Progenitor cell of endocrine pancreas (in vitro differentiated cells): Measurements from ENCODE around the gene AKAP1. TPM values are rescaled to one million over a fixed set of nuclear protein-coding genes. Genes with fewer than 3 reads are reported as not detected.
A peak's percentile ranks its signal among the peaks of the same experiment; 100 is the strongest.

Experiments
- DNase-seq: peaks from one replicate; pipeline ENCODE4 v3.0.0; 2021; ENCODE audit warnings: low spot score; ENCODE audit not compliant: unreplicated experiment
- H3K27ac Mint-ChIP-seq: 2 replicates; pipeline ENCODE4 v1.8.0; 2021; ENCODE audit warnings: mild to moderate bottlenecking, moderate library complexity, mixed read lengths
- H3K27me3 Mint-ChIP-seq: 2 replicates; pipeline ENCODE4 v1.8.0; 2021; ENCODE audit warnings: mixed read lengths
- H3K36me3 Mint-ChIP-seq: 2 replicates; pipeline ENCODE4 v1.8.0; 2022; ENCODE audit warnings: mixed read lengths; ENCODE audit not compliant: insufficient read depth
- H3K4me1 Mint-ChIP-seq: 2 replicates; pipeline ENCODE4 v1.8.0; 2021; ENCODE audit warnings: low read depth, mixed read lengths
- H3K4me3 Mint-ChIP-seq: 2 replicates; pipeline ENCODE4 v1.8.0; 2021; ENCODE audit warnings: low read depth, mild to moderate bottlenecking, moderate library complexity, mixed read lengths
- H3K9me3 Mint-ChIP-seq: 2 replicates; pipeline ENCODE4 v1.8.0; 2021; ENCODE audit warnings: low read depth, mixed read lengths
- CTCF ChIP-seq: fragments of 200-600 bp; sonication (generic); IDR thresholded peaks from one replicate; pipeline ENCODE4 v1.5.0; 2021; ENCODE audit warnings: antibody characterized with exemption, mild to moderate bottlenecking; ENCODE audit not compliant: unreplicated experiment
- long read RNA-seq: library from polyadenylated mRNA; unstranded; transcript quantifications from one replicate; pipeline ENCODE4 v2.0.0, GENCODE V29; 2020
- total RNA-seq: library from RNA; stranded (reverse); gene quantifications from 2 replicates; pipeline ENCODE4 v1.2.1, GENCODE V29; 2021

Gene AKAP1
- 63.3 and 67.9 TPM in 2 replicates for total RNA-seq
- long read RNA-seq, full-length matches to known transcripts: 5 of 48 reads
- long read RNA-seq, partial matches to known transcripts: 29 of 48 reads
- long read RNA-seq, other reads (novel, unspliced or antisense): 14 of 48 reads

GRCh38 chr17:57084802-57085447 lies at the start of gene AKAP1:
Gene AKAP1 (plus strand): TSS chr17:57085246. CDS start chr17:57105465, 20,219 bp downstream.
- Mint-ChIP-seq H3K4me1 (peaks cover 29% of the 10 kb centered on the region), H3K9me3 (no peaks in the 10 kb centered on the region), H3K27ac (peak within 1 kb of the TSS; percentile 97)

GRCh38 chr17:57035971-57036481 lies 49.0 kb upstream of the AKAP1 start:
- DNase-seq: no peak
- Mint-ChIP-seq H3K4me3 (no peak overlapping the region), H3K36me3 (no peaks in the 10 kb centered on the region), H3K4me1 (peaks cover 12% of the 10 kb centered on the region), H3K27me3 (peaks cover 12% of the 10 kb centered on the region), H3K27ac (no peak overlapping the region), H3K9me3 (no peaks in the 10 kb centered on the region)
- TF ChIP-seq CTCF: no peak

More at GRCh38 chr17:57084802-57085447, at the start of gene AKAP1:
- DNase-seq: peak; percentile 95
- H3K4me3 Mint-ChIP-seq: peak within 1 kb of the TSS; percentile 86
- no peaks in the 10 kb centered on the region for H3K36me3 Mint-ChIP-seq
- TF ChIP-seq CTCF: peak; percentile 34
- H3K27me3 Mint-ChIP-seq: no peaks in the 10 kb centered on the region

- H3K36me3 Mint-ChIP-seq: no peaks in the 10 kb centered on the region
- no peak overlapping the region for H3K4me3 Mint-ChIP-seq
- TF ChIP-seq CTCF: no peak
- no peaks in the 10 kb centered on the region for H3K9me3 Mint-ChIP-seq
- no peak for DNase-seq
- H3K27ac Mint-ChIP-seq: no peak overlapping the region
- peaks cover 12% of the 10 kb centered on the region for H3K4me1 Mint-ChIP-seq
- H3K27me3 Mint-ChIP-seq: peaks cover 12% of the 10 kb centered on the region
Observed at GRCh38 chr17:57037411-57037810, 47.6 kb upstream of the AKAP1 start.

- Mint-ChIP-seq H3K9me3 (no peaks in the 10 kb centered on the region), H3K27me3 (peaks cover 14% of the 10 kb centered on the region), H3K4me3 (no peak overlapping the region), H3K4me1 (peaks cover 8% of the 10 kb centered on the region), H3K36me3 (no peaks in the 10 kb centered on the region), H3K27ac (no peak overlapping the region)
- no peak for TF ChIP-seq CTCF
- DNase-seq: no peak
Observed at GRCh38 chr17:57038486-57038885, 46.6 kb upstream of the AKAP1 start.

- Mint-ChIP-seq H3K36me3 (no peaks in the 10 kb centered on the region), H3K4me3 (no peak overlapping the region), H3K4me1 (peaks cover 8% of the 10 kb centered on the region), H3K27ac (no peak overlapping the region), H3K9me3 (peaks cover 2% of the 10 kb centered on the region), H3K27me3 (peaks cover 14% of the 10 kb centered on the region)
- DNase-seq: no peak
- TF ChIP-seq CTCF: no peak
Observed at GRCh38 chr17:57040571-57040970, 44.5 kb upstream of the AKAP1 start.
